Uterus (tissue), 4 donors: Measurements from ENCODE around the gene NFIL3. TPM values are rescaled to one million over a fixed set of nuclear protein-coding genes. Genes with fewer than 3 reads are reported as not detected.
A peak's percentile ranks its signal among the peaks of the same experiment; 100 is the strongest.

ENCODE experiments used
- DNase-seq, 2 donors: peaks; one replicate each; pipeline ENCODE4 v3.0.0-alpha.2; 2019 to 2020
- H3K27ac ChIP-seq, 2 donors: fragments of 200-600 bp; sonication (generic); 1 replicate in 1 of 2; 2 replicates in 1 of 2; pipeline ENCODE4 v1.5.1; 2016 to 2018
- H3K27me3 ChIP-seq, 2 donors: fragments of 200-600 bp; sonication (generic); one replicate each; pipeline ENCODE4 v1.5.1; 2018 to 2019; ENCODE audit warnings: control low read depth in 1 of 2
- H3K36me3 ChIP-seq, 2 donors: fragments of 200-600 bp; sonication (generic); one replicate each; pipeline ENCODE4 v1.5.1; 2019; ENCODE audit warnings: control low read depth in 1 of 2
- H3K4me1 ChIP-seq, 2 donors: fragments of 200-600 bp; sonication (generic); one replicate each; pipeline ENCODE4 v1.5.1; 2018 to 2019; ENCODE audit warnings: control low read depth in 1 of 2
- H3K4me3 ChIP-seq, 2 donors: fragments of 200-600 bp; sonication (generic); 1 replicate in 1 of 2; 2 replicates in 1 of 2; pipeline ENCODE4 v1.5.1; 2018 to 2019; ENCODE audit warnings: mild to moderate bottlenecking in 1 of 2
- H3K9me3 ChIP-seq, 2 donors: fragments of 200-600 bp; sonication (generic); one replicate each; pipeline ENCODE4 v1.5.1; 2019; ENCODE audit warnings: control low read depth in 1 of 2
- POLR2A ChIP-seq, 2 donors: fragments of 450-650 bp; IDR thresholded peaks; one replicate each; pipeline ENCODE4 v1.6.1; 2016; ENCODE audit warnings: antibody characterized with exemption in 2 of 2, mild to moderate bottlenecking in 1 of 2, moderate library complexity in 1 of 2
- intact Hi-C: fragments of 100-400 bp; cut with DNase I; formaldehyde crosslinking; loops from one replicate; pipeline ENCODE4 v1.15.1; 2023; ENCODE audit warnings: low total_unique reads
- total RNA-seq, 4 donors: library from RNA; depleted of rRNA in 3 of 4; stranded (reverse); fragments of >200 nt in 3 of 4; gene quantifications; one replicate each; pipeline versions ENCODE4 v1.1.0 to v1.2.4, GENCODE V29; 2014 to 2023
- TF ChIP-seq, protein P1 (sequence below), 4 experiments: fragments of 200-600 bp in 2 of 4; fragments of 450-650 bp in 2 of 4; sonication (generic) in 2 of 4; IDR thresholded peaks; one replicate each; pipeline ENCODE4 v1.5.1; 2016 to 2019; ENCODE audit warnings: antibody characterized with exemption in 4 of 4, mild to moderate bottlenecking in 2 of 4, moderate library complexity in 1 of 4
- donor health status: DM: yes; HTN: yes; CAD: no.

Gene NFIL3
- total RNA-seq, 4 donors from 2014 or later, result 28.5 to 74.7 (median 64.8) TPM

DNA sequence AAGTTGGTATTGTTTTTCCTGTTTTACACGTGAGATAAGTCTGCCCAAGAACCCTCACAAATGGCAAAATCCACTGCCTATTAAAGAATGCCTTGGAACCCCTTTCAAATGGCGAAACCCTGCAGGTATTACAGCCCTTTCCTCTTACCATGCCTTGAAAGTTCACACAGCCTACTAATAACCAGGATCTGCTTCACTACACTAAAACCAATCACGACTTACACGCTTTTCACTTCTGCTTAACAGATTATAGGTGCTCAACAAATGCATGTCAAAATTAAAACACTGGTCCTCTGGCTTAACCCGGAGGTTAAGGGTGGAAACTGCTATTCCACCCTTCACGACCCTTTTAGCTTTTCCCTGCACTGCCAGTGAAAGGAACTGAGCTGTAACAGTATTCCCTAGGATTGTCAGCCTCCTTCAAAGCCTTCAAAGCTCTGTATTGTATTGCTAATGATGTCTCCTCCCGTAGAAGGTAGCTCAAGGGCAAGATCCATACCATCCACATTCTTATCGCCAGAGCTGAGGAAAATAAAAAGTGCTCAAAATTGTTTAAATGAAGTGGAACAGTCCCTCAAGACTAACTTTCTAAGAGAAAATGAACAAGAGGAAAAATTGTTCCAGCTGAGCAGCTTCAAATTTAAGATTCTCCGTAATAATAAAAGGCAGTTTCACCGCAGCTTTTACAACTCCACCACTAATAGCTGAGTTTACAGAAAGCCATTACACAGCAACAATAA lies 62.9 kb downstream of the NFIL3 start:
- peak overlapping the region; percentile 90 to 96 for H3K27ac ChIP-seq
- H3K27me3 ChIP-seq, result no peaks in the 10 kb centered on the region
- no peaks in the 10 kb centered on the region for H3K36me3 ChIP-seq
- H3K4me1 ChIP-seq, result peaks cover 0 to 3% of the 10 kb centered on the region in 2 donors
- TF ChIP-seq, protein P1, sequence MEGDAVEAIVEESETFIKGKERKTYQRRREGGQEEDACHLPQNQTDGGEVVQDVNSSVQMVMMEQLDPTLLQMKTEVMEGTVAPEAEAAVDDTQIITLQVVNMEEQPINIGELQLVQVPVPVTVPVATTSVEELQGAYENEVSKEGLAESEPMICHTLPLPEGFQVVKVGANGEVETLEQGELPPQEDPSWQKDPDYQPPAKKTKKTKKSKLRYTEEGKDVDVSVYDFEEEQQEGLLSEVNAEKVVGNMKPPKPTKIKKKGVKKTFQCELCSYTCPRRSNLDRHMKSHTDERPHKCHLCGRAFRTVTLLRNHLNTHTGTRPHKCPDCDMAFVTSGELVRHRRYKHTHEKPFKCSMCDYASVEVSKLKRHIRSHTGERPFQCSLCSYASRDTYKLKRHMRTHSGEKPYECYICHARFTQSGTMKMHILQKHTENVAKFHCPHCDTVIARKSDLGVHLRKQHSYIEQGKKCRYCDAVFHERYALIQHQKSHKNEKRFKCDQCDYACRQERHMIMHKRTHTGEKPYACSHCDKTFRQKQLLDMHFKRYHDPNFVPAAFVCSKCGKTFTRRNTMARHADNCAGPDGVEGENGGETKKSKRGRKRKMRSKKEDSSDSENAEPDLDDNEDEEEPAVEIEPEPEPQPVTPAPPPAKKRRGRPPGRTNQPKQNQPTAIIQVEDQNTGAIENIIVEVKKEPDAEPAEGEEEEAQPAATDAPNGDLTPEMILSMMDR (IDR thresholded peaks at IDR 0.05), result no peak
- TF ChIP-seq POLR2A (IDR thresholded peaks at IDR 0.05), result no peak
- no peak for DNase-seq
- intact Hi-C loops, result no loop called here
- H3K4me3 ChIP-seq, result peak overlapping the region; percentile 93 to 97
- no peaks in the 10 kb centered on the region for H3K9me3 ChIP-seq

DNA sequence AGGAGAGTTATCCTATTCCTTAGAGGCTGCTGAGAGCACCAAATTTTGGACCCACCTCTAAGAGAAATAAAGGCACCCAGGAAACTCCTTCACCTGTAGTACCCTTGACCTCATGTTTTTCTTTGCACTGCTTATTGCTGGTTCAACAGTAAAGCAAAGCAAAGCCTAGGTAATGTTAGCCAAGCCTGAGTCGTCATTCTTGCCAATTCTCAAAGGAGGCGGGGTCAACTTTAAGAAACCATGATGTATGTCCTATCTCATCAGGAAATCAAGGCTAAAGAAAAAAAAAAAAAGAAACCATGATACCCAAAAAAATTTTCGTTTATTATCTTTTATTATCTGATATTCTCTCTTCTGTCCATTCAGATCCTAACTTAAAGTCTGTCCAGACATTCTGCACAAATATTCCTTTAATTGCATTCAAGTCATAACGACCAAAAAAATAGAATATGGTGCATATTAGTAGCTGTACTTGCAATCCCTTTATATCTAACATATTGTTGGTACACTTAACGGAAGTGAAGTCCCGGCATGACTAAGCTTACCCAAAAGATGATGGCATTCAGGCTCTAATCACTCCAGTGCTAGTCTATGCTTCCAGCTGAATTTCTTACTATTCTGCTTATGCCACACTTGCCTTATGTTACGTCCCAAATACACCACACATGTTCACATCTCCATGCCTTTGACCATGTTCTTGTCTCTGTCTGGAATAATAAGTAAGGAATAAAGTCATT lies 63.7 kb downstream of the NFIL3 start:
- peak overlapping the region in 1 of 2 donors; percentile 93 for H3K4me3 ChIP-seq
- no peaks in the 10 kb centered on the region for H3K36me3 ChIP-seq
- H3K27me3 ChIP-seq, result no peaks in the 10 kb centered on the region
- H3K9me3 ChIP-seq, result no peaks in the 10 kb centered on the region
- peaks cover 0 to 3% of the 10 kb centered on the region in 2 donors for H3K4me1 ChIP-seq
- no peak for TF ChIP-seq POLR2A (IDR thresholded peaks at IDR 0.05)
- TF ChIP-seq, protein P1 (IDR thresholded peaks at IDR 0.05), result no peak
- intact Hi-C loops, result no loop called here
- no peak for DNase-seq
- H3K27ac ChIP-seq, result peak overlapping the region in 1 of 2 donors; percentile 90

DNA sequence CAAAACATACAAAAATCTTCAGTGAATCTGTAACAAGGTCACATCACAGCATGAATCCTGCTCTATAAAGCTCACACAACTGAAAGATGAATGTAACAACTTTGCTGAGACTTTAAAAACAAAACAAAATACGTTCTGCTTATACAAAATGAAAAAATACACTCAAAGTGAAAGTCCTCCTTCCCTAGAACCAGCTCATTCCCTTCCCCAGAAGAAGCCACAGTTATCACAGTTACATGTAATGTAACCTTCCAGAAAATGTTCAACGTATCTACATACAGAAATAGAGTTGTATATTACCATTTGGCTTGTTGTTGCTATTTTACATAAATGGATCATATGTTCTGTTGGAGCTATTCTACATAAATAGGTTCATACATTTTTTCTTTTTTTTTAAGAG lies 64.5 kb downstream of the NFIL3 start:
- Histone ChIP-seq H3K36me3 (no peaks in the 10 kb centered on the region), H3K4me3 (no peak overlapping the region), H3K9me3 (no peaks in the 10 kb centered on the region), H3K27ac (no peak overlapping the region), H3K4me1 (peaks cover 0 to 3% of the 10 kb centered on the region in 2 donors), H3K27me3 (no peaks in the 10 kb centered on the region)
- DNase-seq, result no peak
- intact Hi-C loops, result no loop called here
- TF ChIP-seq, protein P1 (IDR thresholded peaks at IDR 0.05), result no peak
- TF ChIP-seq POLR2A (IDR thresholded peaks at IDR 0.05), result no peak

Other genes starting within 250 kb of the NFIL3 start
- gene AUH, start 61.9 kb downstream of the NFIL3 start, total RNA-seq, result 10 to 100 TPM in 3 of 4 donors, 1 to 10 TPM in 1; 4.4 to 36.7 (median 23.7) TPM